H54 (cell line): Measurements from ENCODE around the gene RNF5.

Source experiments
- DNase-seq: peaks from one replicate; pipeline ENCODE4 v3.0.0; 2011; ENCODE audit warnings: low spot score, mixed read lengths; ENCODE audit not compliant: insufficient read length
- FAIRE-seq: peaks from 3 replicates; lab custom pipeline; 2011; peaks lifted over from hg19 to GRCh38; lab: Jason Lieb, UNC
- POLR2A ChIP-seq: IDR thresholded peaks from 2 replicates; pipeline ENCODE4 v1.6.1; 2011; ENCODE audit warnings: low read depth, mild to moderate bottlenecking, low read length

Gene RNF5

DNA sequence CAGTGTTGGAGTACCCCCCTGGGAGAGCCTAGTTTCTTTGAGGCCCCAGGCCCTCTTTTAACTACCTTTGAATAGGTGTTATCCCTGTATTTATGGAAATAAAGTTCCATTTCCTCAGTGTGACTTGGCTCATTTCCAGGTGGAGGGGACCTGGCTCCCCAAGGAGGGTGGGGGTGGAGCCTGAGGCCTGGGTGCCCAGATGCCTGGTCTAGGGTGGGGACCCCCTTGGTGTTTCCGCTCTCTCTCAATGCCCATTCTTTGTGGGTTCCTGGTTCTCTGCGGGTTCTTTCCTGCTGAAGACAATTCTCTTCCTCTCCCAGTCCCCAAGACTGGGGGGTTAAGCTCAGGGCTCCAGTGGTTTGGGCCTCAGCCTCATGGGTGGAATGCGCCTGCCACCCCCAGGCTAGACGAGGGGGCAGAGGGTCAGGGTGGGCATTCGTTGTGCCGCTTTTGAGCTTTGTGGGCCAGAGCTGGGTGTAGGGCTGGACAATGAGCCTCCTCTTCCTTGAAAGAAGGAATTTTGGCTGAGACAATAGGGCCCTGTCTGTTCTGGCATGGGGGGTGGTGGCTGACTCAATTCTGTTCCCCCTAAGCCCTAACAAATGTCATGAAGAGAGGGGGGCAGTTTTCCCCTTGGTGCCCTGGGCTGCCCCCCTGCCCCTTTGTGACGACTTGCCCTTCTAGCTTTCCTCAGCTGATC, 14.5 kb upstream of the RNF5 start:
- no peak for DNase-seq
- FAIRE-seq, result no peak
- no peak for TF ChIP-seq POLR2A

DNA sequence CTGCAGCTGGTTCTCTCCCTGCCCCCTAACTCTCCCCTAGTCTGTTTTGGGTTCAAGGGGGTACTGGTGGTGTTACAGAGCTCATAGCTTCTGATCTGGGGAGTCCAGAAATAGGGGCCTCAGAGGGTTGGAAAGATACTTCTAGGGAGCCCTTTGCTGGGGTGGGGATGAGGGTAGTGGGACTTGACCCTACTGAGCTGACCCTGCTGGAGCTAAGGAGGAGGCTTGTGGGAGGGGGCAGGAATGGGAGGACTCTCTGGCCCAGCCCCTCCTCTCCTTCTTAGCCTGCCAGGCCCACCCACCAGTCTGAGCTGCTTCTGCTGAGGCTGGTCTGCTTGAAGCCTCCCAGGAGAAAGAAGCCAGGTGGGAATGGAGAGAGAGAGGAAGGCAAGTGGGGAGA, 13.9 kb upstream of the RNF5 start, which contains the start of gene EGFL8:
TSS of gene EGFL8 (plus strand) at position 301 of the 400 bp plus-strand sequence. CDS start 1,571 bp downstream, outside the sequence.
- DNase-seq, result no peak
- no peak for FAIRE-seq
- TF ChIP-seq POLR2A, result no peak

DNA sequence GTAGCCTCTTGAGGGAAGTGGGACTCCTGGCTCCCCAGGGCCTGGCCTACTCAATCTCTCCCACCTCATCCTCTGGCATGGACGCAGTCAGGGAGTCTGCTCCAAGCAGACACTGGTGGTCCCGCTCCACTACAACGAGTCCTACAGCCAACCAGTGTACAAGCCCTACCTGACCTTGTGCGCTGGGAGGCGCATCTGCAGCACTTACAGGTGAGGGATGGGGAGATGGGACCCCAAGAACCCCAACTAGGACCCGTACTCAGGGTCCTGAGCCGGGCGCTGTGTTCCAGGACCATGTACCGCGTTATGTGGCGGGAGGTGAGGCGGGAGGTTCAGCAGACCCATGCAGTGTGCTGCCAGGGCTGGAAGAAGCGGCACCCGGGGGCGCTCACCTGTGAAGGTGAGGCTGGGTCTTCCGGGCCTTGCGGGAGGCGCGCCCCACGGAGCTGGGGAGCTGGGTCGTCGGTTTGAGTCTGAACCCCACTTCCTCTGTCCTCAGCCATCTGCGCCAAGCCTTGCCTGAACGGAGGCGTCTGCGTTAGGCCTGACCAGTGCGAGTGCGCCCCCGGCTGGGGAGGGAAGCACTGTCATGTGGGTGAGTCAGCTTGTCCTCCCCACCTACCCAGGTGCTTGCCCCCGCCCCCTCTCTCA, 11.7 kb upstream of the RNF5 start:
- DNase-seq (no peak), FAIRE-seq (no peak)
- no peak for TF ChIP-seq POLR2A

DNA sequence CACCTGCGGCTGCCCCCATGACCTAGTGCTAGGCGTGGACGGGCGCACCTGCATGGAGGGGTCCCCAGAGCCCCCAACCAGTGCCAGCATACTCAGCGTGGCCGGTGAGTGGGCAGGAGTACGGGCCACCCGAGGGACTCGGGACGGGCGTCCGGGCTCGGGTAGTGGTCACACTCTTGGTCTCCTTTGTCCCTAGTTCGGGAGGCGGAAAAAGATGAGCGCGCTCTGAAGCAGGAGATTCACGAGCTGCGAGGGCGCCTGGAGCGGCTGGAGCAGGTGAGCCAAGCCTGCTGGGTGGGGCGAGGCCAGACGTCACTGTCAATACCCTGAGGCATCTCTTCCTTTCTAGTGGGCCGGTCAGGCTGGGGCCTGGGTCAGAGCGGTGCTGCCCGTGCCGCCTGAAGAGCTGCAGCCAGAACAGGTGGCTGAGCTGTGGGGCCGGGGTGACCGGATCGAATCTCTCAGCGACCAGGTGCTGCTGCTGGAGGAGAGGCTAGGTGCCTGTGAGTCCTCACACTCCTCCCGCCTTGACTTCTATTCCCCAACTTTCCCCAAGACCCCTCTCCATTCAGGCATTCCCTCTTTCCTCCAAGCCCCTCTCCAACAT, 10.9 kb upstream of the RNF5 start:
- TF ChIP-seq POLR2A, result no peak
- DNase-seq (no peak), FAIRE-seq (no peak)

DNA sequence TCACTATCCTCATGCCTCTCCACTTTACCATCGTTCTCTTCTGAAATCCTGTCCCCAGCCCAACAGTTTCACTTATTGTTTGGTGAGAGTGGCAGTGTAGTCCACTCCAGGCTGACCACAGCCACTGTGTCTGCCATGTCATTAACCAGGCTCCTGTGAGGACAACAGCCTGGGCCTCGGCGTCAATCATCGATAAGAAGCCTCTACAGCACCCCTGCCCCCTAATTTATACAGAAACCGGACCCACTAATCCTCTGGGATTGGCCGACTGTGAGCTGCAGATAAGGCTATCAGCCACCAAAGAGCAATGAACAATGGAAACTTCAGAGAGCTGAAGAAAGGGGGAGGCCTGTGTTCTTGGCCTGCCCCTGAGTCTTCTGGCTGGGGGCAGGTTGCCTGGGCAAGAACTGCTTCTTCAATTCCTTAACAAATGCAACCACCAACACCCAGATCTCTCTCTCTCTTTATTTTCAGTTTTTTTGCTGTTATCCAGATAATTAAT, 10.4 kb upstream of the RNF5 start:
- TF ChIP-seq POLR2A, result no peak
- FAIRE-seq (no peak), DNase-seq (no peak)

DNA sequence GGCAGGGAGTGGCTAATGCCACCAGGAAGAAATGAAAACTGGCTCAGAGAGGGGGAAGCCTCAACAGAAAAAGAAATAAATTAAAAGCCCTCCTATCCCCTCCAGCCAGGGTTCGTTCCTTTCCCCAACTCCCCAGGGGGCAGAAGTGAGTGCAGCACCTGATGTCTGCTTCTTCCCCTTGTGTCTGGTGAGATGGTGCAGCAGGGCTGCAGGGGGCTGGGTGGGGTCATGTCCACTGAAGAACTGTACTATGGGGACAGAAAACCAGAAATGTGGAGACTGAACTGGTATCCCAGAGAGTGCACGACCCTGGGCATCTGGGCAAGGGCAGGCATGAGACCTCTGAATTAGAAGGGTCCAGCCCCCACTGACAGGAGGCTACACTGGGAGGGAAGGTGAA, 9.9 kb upstream of the RNF5 start:
- FAIRE-seq, result no peak
- DNase-seq, result no peak
- no peak for TF ChIP-seq POLR2A

DNA sequence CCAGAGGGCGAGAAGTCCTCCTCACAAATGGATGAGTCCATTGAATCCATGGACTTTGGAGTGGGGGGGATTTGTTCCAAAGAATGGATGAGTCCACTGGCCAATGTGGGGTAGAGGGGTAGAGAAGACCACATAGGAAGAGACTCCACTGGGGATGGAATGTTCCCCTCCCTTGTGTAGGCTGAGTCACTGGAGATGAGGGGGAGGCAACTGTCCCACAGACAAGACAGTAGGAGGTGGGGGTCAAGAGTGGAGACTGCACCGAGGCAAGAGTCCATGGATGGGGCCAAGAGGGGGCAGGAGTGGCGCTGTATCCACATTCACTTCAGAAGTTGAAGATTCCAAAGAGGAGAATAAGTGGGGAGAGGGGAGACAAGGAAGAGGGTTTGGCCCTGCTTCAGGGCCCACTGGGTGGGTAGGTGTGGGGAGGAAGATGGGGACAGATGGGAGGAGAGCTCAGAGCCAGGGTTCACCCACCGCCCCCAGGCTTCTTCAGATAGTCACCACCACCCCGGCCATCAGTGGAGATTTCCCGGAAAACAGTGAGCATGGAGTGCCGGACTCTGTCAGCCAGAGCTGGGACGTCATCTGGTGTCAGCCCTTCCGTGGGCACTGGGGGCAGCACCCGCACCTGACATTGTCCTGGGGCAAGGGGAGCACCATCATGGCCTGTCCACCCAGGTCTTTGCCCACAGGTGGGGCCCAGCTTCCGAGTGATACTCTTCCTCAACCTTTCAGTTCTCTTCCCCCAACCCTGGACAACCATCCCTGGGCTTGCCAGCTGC, 9.2 kb upstream of the RNF5 start:
- no peak for TF ChIP-seq POLR2A
- DNase-seq (no peak), FAIRE-seq (no peak)

DNA sequence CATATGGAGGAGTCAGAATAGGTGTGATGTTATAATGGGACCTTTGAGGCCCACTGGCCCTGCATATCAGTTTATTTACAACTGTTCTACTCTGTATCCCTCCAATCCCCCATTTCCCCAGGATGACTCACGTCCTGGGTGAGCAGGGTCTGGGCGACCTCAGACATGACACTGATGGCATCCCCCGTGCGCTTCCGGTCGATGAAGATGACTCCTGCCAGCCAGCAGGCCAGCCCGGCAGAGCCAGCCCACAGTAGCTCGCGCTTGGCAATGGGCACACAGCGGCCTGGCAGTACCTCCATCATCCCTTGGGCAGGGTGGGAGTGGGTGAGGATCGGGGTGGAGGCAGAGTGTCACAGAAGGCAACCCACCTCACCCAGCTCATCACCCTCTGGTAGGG, 7.9 kb upstream of the RNF5 start:
- DNase-seq (no peak), FAIRE-seq (no peak)
- TF ChIP-seq POLR2A, result no peak

DNA sequence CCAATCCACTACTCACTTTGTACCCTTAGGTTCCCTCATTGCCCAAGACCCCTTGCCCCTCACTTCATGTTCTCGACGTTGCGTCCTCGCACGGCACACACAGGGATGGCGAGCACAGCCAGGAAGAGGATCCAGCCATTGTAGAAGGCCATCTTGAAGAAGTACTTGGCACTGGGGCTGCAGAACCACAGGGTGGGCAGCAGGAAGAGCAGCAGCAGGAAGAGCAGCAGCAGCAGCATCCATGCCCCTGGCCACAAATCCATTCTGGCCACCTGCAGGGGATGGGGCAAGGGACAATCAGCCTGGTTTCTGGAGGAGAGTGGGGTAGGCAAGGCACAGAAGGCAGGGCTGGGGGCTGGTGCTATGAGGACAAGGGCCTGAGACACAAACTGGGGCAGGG, 7.0 kb upstream of the RNF5 start:
- DNase-seq, result no peak
- no peak for TF ChIP-seq POLR2A
- no peak for FAIRE-seq

DNA sequence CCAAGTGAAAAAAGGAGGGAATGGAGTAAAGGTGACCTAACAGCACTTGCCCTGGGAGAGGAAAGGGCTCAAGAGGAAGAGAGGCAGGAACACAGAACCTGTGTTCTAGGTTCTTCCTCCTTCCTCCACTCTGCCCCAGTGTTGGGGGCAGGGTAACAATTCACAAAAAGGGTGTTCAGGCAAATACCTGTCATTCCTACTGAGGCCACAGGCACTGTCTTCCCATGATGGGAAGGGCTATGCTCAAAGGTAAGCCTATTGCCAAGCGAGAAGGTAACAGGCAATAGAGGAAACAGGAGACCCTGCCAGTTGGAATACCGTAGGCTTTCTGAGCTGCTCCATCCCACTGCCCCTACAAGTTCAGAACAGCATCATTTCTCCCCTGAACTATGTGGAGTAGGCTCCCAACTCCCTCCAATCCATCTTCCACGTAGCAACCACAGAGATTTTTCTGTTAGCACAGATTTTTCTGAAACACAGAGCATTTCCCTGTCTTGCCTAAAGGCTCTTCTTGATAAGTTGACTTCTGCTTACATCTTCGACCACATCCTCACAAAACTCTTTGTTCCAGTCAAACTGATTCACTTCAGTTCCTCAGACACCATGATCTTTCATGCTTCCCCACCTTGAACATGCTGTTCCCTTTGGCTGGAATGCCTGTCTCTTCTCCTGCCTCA, 5.0 kb upstream of the RNF5 start:
- TF ChIP-seq POLR2A, result no peak
- no peak for DNase-seq
- no peak for FAIRE-seq

DNA sequence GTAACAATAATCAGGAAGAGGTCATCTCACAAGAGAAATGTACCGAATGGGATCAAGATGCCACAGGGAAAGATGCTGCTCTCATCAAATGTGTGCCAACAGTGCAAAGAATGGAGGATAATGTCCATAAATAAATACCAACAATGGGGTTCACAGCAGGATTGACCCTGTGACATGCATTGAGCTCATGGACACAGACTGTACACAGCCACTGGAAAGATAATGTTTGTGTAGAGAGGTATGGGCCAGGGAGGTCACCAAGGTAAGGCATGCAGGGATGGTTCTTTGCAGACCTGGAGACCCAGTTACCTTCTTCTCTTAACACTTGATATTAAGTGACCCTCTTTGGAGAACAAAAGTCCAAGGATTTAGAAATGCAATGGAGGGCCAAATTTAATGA, 3.8 kb upstream of the RNF5 start:
- DNase-seq (no peak), FAIRE-seq (no peak)
- TF ChIP-seq POLR2A, result no peak

DNA sequence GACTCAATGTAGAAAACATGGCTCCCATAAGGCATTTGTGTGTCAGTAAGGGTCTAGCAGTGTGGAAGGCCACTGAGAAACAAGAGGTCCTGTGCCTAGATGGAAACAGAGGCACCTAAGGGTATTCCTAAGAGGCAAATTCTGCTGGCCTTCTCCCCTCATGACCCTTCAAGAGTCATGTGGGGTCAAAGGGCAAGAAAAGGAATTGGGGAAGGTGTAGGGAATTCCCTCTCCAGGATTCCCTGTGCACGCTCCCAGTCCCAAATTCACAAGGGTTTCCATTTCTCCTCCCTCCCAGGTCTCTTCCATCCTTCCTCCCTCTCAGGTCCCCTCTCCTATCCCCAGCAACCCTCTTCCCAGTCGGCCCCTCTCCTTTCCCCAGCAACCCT, 2.9 kb upstream of the RNF5 start:
- no peak for TF ChIP-seq POLR2A
- DNase-seq (no peak), FAIRE-seq (no peak)
